Stomach (tissue), 4 donors: ENCODE data around the gene AK5.

Source experiments
- CTCF ChIP-seq, 7 experiments: fragments of 450-650 bp in 4 of 7; fragments of 200-600 bp in 3 of 7; sonication (generic) in 3 of 7; IDR thresholded peaks; one replicate each; pipeline ENCODE4 v1.5.1; 2016 to 2019; ENCODE audit warnings: antibody characterized with exemption in 7 of 7, control low read depth in 2 of 7, mild to moderate bottlenecking in 1 of 7
- EP300 ChIP-seq: sonication (generic); formaldehyde crosslinking; IDR thresholded peaks from one replicate; pipeline ENCODE4 v1.6.1; 2017; ENCODE audit warnings: antibody characterized with exemption
- POLR2A ChIP-seq, 4 donors: fragments of 450-650 bp; IDR thresholded peaks; one replicate each; pipeline ENCODE4 v1.6.1; 2016; ENCODE audit warnings: antibody characterized with exemption in 4 of 4, control low read depth in 2 of 4, mild to moderate bottlenecking in 1 of 4, moderate library complexity in 1 of 4

DNA sequence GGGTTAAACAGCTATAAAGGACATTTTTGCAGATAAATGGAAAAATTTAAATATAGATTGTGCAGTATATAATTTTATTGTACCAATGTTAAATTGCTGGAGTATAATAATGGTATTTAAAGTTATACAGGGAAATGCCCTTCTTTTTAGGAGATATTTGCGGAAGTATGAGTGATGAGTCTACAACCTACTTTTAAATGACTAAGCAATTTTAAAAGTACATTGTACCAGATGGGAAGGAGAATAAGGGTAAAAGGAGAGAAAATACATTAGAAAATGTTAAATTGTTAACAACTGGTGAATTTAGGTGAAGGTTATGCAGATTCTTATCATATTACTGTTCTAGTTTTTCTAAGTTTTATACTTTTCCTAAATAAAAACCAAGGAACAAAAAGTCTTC is 308.8 kb downstream of the AK5 start:
- TF ChIP-seq CTCF (IDR thresholded peaks at IDR 0.05) (no peak), EP300 (no peak), POLR2A (IDR thresholded peaks at IDR 0.05) (no peak)
